CD4-positive, alpha-beta T cell treated with Interleukin-12 subunit alpha and Interleukin-12 subunit beta, for 1 hour (primary cell): ENCODE results near the gene MAP4.
"Not testable (repeated sequence)": the region's sequence is repeated elsewhere in the genome, so short reads cannot be mapped to it uniquely, and the experiment has no call there.

Experiments used
- DNase-seq: peaks from one replicate; pipeline ENCODE4 v3.0.0-alpha.2; 2020

The MAP4 gene

DNA sequence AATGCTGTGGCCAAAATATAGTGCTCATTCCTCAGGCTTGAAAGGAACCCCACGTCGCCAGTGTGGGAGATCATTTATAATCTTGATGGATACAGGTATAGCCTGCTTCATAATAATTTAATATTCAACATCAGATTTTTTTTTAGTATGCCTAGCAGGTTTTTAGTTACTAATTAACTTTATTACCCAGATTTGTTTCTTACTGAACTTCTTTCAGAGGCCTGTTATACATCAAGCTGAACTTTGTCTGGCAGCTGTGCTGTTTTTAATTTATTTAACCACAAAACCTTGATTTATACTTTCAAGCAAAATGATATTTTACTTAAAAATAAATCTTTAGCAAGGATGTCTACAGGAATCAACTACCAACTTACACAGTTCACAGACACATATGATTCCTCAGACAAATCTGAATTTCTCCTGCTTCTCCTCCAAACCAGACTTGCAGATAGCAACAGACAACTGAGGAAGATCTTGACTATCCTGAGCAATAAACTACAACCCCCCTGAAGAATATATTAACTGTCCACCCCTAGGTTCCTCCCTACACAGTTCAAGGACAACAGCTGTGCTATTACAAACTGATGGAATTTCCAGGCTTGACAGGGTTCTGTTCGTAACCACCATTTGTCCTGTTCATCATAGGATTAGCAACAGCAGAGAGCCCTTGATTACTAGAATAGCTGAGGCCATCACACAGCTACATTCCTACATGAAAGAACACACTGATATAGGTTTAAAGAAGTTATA lies 610 bp downstream of the MAP4 start:
- DNase-seq: no peak

DNA sequence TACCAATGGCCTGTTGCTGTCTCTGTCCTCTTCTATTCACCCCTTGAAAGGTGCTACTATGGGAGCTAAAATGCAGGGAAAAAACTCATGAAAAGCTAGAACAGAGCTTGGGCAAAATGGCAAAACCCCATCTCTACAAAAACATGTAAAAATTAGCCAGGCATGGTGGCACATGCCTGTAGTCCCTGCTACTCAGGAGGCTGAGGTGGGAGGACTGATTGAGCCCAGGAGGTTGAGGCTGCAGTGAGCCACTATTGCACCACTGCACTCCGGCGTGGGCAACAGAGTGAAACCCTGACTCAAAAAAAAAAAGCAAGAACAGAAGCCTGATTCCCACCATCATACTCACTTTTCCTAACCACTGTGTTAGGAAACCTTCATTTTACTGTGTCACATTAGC lies 1.9 kb downstream of the MAP4 start:
- no peak for DNase-seq

GRCh38 chr3:48013288-48013980 lies 2.8 kb downstream of the MAP4 start:
- DNase-seq: no peak

- no peak for DNase-seq
Observed at GRCh38 chr3:48012659-48013058, 3.6 kb downstream of the MAP4 start.

DNA sequence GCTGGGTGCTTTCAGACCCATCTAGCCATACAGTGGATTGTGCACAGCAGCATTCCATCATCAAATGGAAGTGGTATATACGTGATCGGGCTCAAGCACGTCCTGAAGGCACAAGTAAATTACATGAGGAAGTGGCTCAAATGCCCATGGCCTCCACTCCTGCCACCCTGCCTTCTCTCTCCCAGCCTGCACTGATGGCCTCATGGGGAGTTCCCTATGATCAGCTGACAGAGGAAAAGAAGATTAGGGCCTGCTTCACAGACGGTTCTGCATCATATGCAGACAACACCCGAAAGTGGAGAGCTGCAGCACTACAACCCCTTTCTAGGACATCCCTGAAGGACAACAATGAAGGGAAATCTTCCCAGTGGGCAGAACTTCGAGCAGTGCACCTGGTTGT lies 8.2 kb downstream of the MAP4 start:
- not testable (repeated sequence) for DNase-seq

DNA sequence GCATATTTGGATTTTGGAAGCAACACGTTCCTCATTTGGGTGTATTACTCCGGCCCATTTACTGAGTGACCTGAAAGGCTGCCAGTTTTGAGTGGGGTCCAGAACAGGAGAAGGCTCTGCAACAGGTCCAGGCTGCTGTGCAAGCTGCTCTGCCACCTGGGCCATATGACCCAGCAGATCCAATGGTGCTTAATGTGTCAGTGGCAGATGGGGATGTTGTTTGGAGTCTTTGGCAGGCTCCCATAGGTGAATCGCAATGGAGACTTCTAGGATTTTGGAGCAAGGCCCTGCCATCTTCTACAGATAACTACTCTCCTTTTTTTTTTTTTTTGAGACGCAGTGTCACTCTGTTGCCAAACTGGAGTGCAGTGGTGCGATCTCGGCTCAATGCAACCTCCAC lies 8.9 kb downstream of the MAP4 start:
- DNase-seq: not testable (repeated sequence)

GRCh38 chr3:48006794-48007193 lies 9.4 kb downstream of the MAP4 start:
- not testable (repeated sequence) for DNase-seq

DNA sequence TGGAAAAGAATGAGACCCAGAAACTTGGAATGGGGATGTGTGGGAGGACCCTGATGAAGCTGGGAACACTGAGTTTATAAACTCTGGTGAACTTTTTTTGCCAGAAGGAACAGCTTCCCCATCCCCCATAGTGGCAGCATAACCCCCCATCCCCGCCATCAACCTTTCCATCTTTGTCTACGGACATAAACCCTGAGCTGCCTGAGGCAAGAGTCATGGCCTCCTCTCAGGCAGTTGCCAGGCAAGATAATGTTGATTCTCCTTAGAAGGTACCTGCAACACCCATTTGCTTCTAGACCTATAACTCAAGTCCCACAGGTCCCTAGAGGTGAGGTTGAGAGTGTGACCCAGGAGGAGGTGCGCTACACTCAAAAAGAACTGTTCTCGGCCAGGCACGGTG lies 11.5 kb downstream of the MAP4 start:
- DNase-seq: no peak

DNA sequence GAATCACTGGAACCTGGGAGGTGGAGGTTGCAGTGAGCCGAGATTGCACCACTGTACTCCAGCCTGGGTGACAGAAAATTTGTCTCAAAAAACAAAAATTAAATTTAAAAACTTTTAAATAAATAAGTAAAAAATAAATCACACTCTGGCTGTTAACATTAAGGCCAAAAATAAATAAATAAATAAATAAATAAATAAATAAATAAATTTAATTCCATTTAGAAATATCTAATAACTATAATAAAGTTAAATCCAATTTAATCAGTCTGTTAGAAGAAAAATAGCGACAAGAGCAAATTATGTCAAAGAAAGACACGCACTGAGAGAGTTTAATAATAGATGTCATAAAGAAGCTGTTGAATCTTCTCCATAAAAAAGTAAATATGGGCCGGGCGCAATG lies 13.4 kb downstream of the MAP4 start:
- DNase-seq: no peak

- DNase-seq: no peak
Observed at GRCh38 chr3:48001991-48002390, 14.2 kb downstream of the MAP4 start.

DNA sequence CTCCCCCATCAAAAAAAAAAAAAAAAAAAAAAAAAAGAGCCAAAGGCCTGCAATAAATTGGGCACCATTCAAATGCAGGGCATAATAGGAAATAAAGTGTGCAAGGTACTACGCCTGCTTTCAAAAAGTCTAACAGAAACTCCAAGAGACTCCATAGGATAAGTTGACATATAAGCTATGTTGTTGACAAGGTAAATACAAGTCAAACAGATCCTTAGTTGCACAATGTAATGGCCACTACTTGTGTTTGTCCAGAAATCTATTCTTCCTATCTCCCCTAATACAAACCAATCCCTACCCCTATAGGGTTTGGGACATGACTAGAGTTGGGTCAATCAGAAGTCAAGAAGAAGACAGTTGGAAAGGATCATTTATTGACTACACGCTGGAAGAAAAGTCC lies 16.0 kb downstream of the MAP4 start:
- DNase-seq: no peak

- DNase-seq: no peak
Observed at GRCh38 chr3:47996440-47996839, 19.8 kb downstream of the MAP4 start.

GRCh38 chr3:47994180-47994579 lies 22.0 kb downstream of the MAP4 start:
- no peak for DNase-seq

- DNase-seq: no peak
Observed at GRCh38 chr3:47991341-47991740, 24.9 kb downstream of the MAP4 start.

DNA sequence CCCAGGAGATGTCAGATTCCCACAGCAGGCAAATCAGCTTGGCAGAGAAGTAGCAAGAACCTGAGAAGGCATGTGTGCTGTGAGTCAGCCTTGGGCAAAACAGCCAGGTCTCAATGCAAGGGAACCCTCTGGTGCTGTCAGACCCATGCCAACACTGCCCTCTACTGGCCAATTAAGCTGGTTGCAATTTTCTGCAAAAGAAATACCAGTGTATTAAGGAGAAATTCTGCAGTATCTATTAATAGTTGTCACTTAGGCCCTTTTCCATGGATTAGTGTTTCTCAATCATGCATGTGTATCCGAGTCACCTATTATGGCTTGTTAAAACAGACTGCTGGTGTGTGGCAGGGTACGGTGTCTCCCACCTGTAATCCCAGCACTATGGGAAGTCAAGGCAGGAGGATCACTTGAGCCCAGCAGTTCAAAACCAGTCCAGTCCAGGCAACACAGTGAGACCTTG lies 26.2 kb downstream of the MAP4 start:
- peak; percentile 81 for DNase-seq

GRCh38 chr3:47985381-47985780 lies 30.8 kb downstream of the MAP4 start:
- no peak for DNase-seq

DNA sequence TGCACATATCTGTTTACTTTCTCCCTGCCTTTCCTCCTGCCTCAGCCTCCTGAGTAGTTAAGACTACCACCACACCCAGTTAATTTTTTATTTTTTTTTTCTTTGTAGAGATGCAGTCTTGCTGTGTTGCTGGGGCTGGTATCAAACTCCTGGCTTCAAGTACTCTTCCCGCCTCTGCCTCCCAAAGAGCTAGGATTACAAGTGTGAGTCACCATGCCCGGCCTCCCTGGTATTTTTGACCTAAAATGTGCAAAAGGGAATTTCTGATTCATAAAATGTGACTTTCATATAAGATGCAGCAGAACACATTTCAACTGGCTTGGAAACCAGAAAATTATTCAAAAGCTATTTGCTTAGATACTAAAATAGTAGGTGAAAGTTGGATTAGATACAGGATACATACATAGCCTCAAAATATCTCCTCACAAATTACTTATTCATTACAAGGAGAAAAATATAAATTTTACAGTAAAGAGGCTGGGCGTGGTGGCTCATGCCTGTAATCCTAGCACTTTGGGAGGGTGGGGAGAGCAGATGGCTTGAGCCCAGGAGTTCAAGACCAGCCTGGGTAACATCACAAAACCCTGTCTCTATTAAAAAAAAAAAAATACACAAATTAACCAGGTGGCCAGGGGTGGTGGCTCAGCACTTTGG lies 32.0 kb downstream of the MAP4 start:
- no peak for DNase-seq

- no peak for DNase-seq
Observed at GRCh38 chr3:47980795-47981194, 35.4 kb downstream of the MAP4 start.

GRCh38 chr3:47979070-47979469 lies 37.1 kb downstream of the MAP4 start:
- no peak for DNase-seq

DNA sequence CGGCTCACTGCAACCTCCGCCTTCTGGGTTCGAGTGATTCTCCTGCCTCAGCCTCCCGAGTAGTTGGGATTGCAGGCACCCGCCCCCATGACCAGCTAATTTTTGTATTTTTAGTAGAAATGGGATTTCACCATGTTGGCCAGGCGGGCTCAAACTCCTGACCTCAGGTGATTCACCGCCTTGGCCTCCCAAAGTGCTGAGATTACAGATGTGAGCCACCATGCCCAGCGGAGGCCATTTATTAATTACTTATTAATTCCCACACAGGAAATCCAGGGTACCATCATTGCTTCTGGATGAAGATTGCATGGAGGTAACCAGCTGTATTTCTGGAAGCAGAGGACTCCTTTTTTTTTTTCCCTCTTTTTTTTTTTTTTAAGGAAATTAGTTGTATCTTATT lies 37.8 kb downstream of the MAP4 start:
- DNase-seq: no peak

DNA sequence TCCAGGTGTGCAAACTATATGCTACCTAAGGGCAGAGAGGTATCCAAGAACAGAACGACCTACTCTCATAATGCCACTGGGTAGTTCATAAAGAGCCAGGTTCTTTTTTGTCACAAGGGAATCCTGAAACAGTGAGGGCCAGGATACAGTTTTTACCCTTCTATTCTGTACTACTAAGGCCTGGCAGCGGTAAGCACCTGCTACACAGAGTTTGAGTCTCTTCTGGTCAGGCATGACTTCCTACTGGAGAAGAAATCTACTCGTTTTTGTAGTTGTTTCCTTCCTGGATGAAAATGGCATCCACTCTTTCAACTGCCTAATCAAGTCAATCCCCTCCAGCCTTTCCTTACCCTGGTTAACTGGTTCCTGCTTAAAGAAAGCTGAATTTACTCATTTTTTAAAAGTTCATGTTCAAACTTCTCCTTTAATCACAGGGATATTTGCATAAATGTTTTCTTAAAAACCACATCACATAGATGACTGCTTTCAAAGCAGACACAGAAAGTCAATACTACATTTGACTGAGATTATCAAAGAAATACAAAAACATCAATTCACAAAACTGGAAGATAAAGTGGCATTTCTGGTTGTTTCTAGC lies 40.0 kb downstream of the MAP4 start:
- DNase-seq: no peak

DNA sequence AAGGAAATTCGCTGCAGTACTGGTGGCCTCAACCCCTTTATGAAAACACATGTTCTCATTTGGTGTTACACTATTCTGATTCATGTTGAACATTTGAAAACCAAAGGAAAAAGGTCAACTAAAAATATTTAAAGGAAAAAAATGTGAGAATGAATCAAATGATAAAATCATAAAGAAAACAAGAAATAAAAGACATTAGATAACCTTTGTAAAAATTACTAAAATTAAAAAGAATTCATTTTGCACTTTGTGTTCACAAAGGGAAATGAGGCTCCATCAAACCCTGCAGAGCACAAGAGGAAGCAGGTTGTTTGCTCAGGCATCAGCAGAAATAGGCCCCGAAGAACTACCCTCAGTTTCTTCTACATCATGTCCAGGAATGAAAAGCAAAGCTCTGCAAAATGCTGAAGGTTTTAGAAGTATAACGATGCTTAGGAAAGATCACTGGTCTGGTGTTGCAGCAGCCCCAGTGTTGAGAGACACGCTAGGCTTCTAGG lies 41.2 kb downstream of the MAP4 start:
- DNase-seq: no peak

DNA sequence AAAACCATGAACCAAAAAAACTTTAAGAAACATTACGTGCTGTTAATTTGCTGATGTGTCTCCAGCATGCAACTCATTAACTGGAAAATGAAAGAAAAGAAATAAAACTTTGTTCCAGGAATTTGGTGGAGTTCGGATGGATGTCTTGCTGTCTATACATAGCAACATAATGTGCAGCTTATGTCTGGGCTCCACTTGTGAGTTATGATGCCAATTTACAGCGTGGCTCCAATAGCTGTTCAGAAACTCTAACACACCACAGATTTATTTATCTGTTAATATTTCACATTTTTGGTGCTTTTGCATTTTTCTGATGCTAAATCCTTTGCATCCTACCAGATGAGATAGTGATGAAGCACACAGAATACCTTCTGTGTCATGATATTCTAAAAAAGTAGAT lies 45.1 kb downstream of the MAP4 start:
- DNase-seq: no peak

DNA sequence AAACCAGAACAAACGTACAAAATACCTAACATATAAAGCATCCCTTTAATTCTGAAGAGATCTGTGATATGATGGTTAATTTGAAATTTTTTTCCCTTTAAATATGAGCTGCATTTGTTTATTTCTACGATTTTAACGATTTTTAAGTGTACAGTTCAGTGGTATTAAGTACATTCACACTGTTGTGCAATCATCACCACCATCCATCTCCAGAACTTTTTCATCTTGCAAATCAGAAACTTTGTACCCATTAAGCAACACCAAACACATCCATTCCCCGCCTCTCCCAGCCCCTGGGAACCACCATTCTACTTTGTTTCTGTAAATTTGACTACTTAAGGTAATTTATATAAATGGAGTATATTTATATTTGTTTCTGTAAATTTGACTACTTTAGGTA lies 51.5 kb downstream of the MAP4 start:
- no peak for DNase-seq
